HG02970 (cell line): ENCODE measurements around the gene ROBO3.

Experiments
- ATAC-seq: cut with Tn5 transposase; IDR thresholded peaks from one replicate; pipeline ENCODE4 v1.9.1; 2021; ENCODE audit warnings: mild to moderate bottlenecking, moderate library complexity, moderate number of reproducible peaks; ENCODE audit not compliant: unreplicated experiment, low FRiP score

Gene ROBO3

DNA sequence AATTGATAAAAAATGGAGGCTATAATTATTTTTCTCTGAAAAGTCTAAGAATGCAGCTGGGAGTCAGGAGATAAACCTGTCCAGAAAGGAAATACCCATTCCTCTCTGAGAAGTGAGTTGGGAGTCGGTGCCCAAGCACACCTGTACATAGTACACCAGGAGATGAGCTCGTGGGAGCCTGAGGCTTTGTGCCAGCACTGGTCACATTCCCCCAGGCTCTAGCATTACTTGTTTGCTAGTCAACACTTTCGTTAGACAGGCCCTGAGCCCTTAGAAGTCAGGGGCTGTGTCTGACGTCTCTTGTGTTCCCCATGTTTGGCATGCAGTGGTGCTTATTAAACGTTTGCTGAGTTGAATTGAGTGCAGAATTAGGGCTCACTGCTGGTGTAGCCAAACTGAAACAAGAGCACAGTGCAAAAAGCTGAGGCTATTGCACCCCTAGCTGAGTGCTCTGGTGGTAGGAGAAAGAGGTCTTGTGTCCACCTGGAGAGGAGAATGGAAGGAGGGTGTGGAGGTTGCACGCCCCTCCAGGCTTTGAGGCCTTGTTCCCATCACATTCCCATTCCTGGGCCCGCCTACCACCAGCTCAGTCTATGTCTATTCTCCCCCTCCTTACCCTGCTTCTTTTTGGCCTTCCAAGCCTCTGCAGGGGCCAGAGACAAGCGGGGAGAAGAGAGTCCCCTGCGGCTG is 25.6 kb downstream of the ROBO3 start:
- no peak for ATAC-seq

DNA sequence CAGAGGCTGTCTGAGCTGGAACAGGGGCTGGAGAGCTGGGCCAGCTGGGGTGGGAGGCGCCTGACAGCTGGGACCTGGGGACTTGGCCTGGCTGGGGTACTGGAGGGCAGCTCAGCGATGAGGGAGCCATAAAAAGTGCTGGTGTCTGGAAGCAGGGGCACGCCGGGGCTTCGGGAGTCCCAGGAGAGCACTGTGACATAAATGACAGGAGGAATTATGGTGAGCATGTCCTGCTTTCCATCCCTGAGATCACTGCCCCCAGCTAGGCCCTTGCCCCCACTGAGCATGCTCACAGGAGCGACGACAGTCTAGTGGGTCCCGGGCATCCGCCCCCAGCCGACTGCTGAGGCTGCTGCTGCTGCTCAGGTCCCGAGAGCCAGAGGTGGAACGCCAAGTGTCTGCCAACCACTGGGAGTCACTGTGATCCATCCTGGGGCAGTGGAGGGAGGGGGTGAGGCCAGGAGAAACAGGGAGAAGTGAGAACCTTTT is 26.2 kb downstream of the ROBO3 start:
- ATAC-seq = no peak

DNA sequence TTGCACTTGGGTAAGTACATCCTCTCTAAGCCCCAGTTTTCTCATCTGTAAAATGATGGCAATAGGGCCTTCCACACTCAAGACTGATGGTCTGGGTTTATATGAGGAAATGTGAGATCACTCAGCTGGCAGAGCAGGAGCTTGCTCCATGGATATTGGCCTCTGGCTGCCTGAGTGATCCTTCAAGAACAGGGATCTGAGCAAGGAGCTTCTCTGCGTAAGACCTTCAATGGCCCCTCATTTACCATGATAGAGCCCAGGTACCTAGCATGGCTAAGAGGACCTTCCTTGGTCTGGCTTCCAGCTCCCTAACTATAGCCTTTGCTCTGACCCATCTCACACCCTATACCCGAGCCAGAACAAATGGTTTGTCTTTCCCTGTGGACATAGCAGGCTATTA is 26.9 kb downstream of the ROBO3 start:
- no peak for ATAC-seq

DNA sequence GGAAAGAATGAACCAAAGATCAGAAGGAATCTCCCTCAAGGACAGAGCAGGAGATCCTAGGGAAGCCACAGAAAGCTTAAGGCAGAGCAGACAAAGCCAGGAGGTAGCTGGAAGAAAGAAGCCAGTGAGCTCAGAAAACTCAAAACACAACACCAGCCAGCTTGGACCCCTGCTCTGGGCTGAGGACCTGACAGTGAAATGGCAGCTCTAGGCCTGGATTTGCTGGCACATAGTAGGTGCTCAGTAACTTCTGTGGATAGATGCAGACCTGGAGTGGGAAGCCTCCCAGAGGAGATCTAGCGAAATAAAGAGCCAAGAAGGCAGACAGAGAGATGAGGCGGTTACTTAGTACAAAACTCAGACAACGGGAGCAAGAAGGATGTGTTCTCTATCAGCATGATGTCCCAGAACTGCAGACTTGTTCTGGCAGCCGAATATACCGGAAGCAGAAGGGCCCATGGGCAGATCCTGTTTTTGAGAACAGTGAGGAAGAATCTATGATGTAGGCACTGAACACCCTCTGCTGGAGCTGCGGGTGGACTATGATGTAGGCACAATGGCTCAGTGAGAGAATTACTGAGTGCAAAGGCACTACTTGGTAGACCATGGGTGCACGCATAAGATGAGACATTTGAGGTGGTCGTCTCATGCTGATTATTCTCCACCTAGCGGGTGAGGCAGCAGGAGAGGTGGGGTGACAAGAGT is 27.7 kb downstream of the ROBO3 start:
- ATAC-seq = no peak

DNA sequence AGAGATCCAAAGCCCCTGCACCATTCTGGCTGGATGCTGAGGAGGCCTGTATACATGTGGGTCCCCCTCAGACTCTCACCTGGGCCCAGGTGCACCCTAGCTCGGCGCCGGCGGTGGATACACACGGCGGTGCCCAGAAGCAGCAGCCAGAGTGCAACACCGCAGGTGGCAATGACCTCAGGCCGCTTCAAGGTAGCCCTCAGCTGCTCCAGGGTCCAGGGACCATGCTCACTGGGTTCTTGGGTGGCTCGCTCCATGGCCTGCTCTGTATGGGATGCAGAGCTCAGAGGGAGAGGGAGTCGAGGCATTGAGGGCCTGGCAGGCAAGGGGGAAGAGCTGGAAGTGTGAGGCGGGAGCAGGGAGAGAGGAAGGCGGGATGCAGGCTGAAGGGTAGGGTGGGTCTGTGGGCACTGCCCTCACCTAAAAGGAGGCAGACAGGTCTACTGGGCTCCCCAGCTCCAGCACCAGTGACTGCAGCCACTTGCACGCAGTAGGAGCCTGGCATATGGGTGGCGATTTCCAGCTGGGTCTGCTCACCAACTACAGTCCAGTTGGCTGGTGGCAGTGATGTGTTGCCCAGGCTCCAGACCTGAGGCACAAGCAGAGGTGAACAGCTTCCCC is 28.7 kb downstream of the ROBO3 start:
- no peak for ATAC-seq

DNA sequence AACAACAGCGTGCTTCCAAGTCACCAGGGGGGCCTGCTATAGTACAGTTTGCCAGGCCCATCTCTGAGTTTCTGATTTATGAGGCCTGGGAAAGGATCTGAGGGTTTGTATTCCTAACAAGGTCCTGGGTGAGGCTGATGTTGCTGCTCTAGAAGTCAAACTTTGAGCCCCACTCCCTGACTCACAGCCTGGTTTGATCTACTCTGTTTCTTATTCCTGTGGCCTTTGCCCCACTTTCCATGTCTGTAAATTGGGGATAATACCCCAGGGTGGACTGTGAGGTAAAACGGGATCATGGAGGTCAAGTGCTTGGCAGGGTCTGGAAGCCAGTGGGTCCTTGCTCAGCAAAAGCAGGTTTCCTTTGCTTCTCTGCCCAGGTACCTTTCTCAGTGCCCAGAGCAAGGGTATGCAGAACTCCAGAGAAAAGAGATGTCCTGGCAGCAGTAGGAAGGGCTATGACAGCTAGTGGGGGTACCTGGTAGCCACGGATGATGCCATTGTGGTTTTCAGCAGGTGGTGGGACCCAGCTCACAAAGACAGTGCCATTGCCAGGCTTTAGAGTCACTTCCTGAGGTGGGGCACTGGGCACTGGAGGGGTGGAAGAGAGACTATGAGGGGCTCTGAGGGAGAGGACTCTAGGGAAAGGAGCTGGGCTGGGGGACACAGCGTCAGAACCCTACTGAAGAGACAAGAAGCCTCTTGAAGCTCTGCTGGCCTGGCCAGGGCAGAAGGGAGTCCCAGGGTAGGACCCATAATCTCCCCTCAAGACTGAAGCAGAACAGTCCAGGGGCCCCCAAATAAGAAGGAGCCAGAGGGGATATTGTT is 29.6 kb downstream of the ROBO3 start:
- no peak for ATAC-seq

DNA sequence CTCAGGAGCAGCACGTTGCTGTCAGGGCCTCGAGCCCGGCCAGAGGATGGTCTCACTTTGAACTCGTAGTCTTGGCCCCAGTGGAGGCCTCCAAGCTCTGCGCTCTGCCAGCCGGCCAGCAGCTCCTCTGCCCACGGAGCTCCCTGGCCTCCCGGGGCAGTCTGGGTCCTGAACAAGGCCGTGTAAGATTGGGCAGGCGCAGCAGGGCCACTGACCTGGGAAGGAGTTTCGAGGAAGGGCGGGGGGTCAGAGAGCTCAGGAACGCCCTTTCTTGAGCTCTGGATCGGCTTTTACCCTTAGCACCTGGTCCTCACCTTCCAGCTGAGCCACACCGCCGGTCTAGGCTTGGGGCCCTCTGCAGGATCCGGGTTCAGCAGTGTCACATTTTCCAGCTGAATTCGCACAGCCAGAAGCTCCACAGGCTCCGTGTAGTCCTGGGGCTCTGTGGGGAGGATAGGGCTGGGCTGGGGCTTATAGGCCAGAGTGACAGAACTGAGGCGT is 30.3 kb downstream of the ROBO3 start:
- ATAC-seq = no peak

DNA sequence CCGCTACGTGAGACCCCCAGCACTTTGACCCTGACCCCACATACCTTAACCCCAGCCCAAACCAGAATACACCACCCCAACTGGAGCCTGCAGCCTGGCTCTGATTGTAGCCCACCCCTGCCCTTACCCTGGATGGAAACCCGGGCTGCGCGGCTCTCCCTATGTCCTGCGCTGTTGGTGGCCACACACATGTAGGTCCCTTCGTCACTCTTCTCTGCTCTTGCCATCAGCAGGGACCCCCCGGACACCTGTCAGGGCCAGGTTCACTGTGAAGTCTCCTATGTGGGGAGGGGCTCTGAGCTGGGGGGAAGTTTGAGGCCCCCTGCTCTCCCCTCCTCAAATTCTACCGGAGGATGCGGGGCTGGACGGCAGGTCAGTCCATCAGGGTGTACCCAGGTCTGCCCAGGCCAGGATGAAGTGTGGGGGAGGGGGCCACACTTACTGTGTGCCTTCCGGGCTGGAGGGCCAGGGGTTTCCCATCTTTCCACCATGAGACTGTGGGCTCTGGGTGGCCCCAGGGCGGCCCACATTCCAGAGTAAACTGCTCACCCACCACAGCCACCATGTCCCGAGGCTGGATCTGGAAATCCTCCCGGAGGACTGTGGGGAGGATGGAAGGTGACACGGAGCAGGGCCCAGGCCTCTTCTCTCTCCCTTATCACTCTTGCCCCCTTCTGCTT is 31.0 kb downstream of the ROBO3 start:
- no peak for ATAC-seq

DNA sequence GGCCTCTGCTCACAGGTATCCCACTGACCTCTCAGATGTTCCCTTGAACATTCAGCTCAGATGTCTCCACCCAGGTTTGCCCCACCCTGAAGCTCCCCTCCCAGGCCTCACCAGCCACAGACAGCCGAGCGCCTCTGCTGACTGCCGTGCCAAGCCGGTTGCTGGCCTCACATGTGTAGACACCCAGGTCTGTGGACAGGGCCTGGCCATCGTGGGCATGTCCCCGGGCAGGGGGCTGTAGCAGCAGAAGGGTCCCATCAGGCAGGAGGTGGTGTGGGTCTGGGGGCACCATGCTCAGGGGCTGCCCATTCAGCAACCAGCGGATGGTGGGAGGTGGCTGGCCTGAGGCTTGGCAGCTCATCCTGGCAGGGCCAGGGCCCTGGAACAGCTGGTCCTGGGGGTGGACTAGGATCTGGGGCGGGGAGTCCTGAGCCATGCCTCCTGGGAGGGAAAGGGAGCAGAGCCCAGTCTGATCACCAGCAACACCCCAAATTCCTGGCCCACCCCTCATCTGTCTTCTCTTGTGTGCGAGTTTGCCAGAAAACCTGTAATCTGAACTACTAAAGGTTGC is 31.7 kb downstream of the ROBO3 start:
- no peak for ATAC-seq

DNA sequence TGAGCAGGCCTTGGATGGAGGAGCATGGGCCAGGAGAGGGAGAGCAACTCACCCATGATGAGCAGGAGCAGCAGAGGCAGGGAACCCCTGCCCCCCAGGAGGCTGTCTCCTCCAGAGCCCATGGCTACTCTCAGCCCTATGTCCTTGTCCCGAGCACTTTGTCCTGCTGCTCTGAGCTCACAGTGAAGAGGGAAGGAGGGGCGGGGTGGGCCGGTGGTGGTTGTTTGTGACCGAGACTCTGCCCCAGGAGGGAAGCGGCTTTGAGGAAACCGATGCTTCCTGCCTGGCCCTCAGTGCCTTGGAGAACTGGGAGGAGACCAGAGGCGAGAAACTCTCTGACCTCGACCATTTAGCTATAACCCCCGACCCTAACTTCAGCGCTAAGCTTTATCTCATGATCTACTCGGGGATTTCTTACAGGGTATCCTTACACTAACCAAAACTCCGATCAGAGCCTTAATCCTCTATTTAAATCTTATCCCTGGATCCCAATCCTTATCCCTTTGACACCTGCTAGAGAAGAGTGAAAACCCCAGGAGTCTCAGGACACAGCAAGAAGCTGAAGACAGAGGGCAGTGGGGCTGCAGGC is 32.5 kb downstream of the ROBO3 start, which contains the start of gene ROBO4:
TSS of gene ROBO4 (minus strand) at position 192 of the 589 bp plus-strand sequence. CDS start at position 122, 70 bp downstream.
- ATAC-seq = no peak

DNA sequence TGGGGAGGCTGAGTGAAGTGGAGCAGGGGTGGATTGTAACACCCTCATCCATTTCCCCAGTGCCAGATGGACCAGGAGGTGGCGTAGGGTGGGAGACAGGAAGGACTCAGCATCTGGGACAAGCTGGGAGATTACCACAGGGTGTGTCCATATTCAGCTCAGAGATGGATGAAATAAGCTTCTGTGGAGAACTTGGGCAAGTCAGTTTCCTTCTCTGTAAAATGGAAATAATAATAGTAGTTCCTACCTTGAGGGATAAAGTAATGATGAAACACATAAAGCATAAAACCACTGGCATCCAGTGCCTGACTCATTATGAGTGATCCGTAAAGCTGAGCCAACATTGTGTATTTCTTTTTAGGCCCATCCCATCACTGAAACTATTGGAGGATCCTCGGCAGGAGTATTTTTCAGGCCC is 33.0 kb downstream of the ROBO3 start:
- ATAC-seq = no peak

DNA sequence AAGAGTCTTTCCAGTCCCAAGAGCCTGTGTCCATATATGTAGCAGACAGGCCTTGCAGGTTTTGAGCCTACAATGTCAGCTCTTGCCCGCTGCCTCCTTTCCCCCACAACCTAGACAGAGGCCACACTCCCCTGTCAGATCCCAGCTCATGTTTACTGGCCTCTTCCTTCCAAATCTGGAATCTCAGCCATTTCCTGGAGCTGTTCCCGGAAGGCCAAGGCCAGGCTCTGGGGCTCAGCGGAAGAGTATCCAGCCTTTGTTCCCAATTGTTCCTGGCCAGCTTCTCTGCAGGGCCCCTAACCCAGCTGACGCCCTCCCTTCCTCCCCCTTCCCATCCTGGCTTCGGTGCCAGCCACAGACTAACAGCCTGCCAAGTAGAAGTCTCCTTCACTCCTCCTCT is 33.5 kb downstream of the ROBO3 start:
- no peak for ATAC-seq

DNA sequence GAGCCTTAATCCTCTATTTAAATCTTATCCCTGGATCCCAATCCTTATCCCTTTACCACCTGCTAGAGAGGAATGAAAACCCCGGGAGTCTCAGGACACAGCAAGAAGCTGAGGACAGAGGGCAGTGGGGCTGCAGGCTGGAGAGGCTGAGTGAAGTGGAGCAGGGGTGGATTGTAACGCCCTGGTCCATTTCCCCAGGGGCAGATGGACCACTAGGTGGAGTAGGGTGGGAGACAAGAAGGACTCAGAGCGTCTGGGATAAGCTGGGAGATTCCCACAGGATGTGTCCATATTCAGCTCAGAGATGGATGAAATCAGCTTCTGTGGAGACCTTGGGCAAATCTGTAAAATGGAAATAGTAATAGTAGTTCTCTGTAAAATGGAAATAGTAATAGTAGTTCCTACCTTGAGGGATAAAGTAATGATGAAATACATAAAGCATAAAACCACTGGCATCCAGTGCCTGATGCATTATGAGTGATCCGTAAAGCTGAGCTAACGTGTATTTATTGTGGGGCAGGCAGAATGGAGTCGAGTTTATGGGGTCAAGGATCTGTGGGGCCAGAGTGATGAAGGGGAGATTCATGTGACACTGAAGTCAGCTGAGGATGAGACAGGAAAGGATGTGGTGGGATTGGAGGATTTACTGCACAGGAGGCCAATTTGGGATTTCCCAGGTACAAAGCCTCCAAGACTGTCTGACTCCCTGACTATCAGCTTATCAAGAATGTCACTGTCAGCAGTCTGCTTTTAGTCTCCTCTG is 34.3 kb downstream of the ROBO3 start:
- no peak for ATAC-seq

DNA sequence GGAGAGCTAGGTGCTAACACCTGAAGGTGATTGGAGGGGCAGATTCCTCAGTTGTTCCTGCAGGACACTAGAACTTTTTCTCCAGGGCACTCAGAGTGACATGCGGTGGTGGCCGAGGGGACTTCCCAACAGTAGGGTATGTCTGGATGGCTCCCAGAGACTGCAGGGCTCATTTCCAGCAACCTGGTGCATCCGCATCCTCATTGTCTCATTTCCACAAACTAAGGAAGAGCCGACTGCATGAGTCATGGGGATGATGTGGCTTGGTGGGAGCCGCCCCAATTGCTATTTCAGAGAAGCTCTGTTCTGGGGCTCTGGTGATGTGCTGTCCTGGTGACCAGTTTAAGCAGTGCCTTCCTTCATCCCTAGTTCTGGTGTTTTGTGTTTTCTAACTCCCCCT is 35.2 kb downstream of the ROBO3 start:
- ATAC-seq = no peak

DNA sequence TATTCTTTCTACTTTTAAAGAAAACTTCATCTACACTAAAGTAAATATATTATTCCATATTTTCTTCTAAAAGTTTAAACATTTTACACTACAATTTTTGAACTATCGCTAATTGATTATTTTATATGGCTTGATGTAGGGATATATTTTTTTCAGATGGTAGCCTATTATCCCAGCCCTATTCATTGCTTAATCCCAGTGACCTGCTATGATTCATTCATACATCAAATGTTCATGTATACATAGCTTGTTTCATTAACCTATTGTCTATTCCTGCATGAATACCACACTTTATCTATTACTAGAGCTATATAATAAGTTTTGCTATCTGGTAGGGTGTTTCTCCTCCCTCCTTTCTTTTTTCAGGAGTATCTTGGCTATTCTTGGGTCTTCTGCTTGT is 37.4 kb downstream of the ROBO3 start:
- no peak for ATAC-seq

DNA sequence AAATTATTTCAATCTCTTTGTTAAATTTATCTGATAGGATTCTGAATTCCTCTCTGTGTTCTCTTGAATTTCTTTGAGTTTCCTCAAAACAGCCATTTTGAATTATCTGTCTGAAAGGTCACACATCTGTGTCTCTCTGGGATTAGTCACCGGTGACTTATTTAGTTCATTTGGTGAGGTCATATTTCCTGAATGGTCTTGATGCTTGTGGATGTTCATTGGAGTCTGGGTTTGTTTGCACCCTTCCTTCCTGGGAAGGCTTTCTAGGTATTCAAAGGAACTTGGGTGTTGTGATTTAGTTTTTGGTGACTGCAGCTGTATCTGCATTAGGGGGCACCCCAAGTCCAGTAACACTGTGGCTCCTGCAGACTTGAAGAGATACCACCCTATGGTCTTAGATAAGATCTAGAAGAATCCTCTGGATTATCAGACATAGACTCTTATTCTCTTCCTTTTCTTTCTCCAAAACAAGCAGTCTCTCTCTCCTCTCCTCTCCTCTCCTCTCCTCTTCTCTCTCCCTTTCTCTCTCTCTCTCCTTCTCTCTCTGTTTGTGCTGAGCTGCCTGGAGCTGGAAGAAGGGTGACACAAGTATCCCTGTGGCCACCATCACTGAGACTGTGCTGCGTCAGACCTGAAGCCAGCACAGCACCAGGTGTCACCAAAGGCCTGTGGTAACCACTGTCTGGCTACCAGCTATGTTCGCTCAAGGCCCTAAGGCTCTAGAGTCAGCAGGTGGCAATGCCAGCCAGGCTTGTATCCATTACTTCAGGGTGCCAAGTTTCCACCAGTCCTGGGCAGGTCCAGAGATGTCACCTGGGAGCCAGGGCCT is 50.5 kb downstream of the ROBO3 start:
- ATAC-seq = no peak

DNA sequence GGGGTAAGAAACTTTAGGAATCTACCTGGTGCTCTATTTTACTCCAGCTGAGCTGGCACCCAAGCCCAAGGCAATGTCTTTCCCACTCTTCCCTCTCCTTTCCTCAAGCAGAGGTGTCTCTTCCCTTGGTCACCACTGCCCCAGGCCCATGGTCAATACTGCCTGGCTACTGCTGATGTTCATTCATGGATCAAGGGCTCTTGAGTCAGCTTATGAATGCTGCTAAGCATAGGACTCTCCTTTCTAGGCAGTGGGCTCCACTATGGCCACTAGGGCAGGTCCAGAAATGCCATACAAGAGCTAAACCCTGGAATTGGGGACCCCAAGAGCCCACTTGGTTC is 51.1 kb downstream of the ROBO3 start:
- ATAC-seq = no peak

DNA sequence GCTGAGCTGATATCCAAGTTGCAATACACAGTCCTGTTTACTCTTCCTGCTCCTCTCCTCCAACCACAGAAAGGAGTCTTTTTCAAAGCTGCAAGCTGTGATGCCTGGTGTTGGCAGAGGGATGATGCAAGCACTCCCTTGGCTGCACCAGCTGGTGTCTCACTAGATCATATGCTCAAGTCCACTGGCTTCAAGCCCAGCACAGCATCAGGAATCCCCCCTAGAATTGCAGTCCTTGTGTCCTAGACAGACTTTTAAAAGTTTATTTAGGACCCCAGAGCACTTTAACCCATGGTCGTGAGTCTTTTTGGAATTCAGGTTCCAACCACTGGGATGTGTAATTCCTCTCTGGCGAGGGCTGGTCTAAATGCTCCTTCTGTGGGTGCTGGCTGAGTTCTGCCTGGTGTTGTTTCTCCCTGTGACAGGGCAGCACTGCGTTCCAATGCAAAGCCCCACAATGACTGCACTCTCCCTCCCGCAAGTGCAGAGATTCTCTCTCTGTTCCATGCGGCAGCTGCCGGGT is 51.9 kb downstream of the ROBO3 start:
- ATAC-seq = no peak
